ENCODE data around the gene DPT.

Gene DPT

GRCh38 chr1:168736520-168736919 lies 7.5 kb upstream of the DPT start:
- no peak for DNase-seq (ENCODE audit: low spot score)

GRCh38 chr1:168735974-168736373 lies 7.0 kb upstream of the DPT start:
- DNase-seq (ENCODE audit: low spot score) = no peak

DNA sequence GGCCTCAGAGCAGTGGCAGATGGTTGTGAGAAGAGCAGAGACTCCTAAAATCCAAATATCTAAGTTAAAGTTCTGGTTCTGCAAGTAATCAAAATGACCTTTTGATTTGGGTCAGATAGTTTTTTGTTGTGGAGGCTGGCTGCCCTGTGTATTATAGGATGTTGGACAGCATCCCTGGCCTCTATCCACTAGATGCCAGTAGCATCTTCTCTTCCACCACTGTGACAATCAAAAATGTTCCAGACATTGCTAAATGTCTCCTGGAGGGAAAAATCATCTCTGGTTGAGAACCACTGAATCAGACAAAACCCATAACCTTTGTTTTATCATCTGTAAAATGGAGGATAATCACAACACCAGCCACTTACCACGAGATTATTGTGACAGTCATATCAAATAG lies 5.9 kb upstream of the DPT start:
- no peak for DNase-seq (ENCODE audit: low spot score)

DNA sequence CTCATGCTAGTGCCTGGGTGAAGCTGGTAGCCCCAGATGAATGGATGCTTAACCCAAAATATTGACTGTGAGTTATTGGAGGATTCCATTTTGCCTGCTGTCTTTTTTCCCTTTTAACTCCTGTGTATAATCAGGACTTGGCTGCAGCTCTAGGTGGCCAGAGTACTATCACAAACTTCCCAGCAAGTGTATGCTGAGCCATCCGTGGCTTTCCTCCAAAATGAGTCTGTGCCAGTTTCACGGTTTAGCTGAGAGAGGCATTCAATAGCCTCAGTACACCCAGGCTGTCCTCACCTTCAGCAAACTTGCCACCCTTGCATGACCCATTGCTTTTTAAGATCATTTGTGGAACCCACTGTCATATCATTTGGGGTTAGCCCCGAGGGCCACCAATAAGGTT lies 5.3 kb upstream of the DPT start:
- no peak for DNase-seq (ENCODE audit: low spot score)

- no peak for DNase-seq (ENCODE audit: low spot score)
These were observed 4.2 kb upstream of the DPT start for GRCh38 chr1:168733241-168733640.

- no peak for DNase-seq (ENCODE audit: low spot score)
These were observed 3.7 kb upstream of the DPT start for GRCh38 chr1:168732736-168733135.

GRCh38 chr1:168731244-168731953 lies 2.4 kb upstream of the DPT start:
- no peak for DNase-seq (ENCODE audit: low spot score)

DNA sequence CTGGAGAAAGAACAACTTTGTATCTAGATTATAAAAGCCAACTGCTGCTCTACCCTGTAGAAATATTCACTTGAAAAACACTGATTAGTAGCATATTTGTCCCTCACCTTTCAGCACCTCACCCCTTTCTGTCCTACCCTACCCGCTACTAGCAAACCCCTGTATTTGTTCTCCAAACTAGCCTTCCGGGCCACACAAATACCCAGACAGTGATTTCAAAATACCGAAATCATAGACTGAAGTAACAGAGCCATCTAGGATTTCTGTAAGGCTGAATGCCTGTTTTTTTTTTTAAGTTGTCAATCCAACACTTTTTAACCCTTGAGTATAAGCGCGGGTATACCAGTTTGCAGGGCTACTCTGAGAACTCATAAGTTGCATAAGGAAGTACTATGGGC lies 398 bp upstream of the DPT start:
- DNase-seq (ENCODE audit: low spot score) = no peak

GRCh38 chr1:168726719-168727118 lies 2.3 kb downstream of the DPT start:
- no peak for DNase-seq (ENCODE audit: low spot score)

DNA sequence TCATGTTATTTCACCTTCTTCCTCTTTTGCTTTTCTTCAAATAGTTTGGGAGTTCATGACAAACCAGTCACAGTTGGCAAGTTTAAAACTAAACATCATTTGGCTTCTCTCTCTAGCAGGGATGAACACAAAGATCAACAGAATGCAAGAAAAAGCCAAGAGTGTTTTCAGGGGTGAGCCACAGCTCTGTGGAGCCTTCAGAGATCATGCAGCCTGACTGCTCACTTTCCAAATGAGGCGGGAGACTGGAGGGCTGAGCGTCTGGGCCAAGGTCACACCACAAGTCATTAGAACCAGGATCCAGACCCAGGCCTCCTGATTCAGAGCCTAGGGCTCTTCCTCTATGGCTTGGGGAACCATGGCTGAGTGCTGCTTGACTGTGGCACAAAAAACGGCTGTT lies 2.7 kb downstream of the DPT start:
- DNase-seq (ENCODE audit: low spot score) = no peak

- DNase-seq (ENCODE audit: low spot score) = no peak
These were observed 3.2 kb downstream of the DPT start for GRCh38 chr1:168725831-168726230.

DNA sequence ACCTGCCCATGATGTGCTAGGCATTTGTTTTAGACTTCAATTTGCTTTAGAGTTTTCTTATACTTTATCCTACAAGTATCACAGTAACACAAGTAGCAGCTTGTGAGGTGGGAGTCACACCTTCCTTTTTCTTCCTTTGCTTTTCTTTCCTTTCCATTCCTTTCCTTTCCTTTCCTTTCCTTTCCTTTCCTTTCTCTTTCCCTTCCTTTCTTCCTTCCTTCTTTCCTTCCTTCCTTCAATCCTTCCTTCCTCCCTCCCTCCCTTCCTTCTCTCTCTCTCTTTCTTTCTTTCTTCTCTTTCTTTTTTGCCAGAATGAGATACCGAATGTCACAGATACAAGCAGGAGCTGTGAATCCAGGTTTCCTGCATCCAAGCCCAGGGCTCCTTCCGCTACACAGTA lies 3.9 kb downstream of the DPT start:
- no peak for DNase-seq (ENCODE audit: low spot score)

DNA sequence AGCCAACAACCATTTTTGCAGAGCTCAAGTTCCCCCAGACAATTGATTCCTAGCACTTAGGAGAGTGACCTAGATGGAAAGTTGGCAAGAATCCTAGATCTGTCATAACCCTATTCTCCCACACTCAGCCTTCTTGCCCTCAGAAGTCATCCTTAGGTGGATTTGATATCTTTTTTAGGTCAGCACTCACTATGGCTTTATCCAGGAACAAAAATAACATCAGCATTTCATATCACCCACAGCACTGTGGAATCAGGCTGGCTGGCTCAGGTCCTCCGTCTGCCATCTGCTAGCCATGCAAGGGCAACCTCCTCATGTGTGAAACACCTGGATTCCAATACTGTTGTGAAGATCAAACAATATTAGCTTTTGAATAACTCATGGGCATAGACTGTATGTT lies 6.0 kb downstream of the DPT start:
- DNase-seq (ENCODE audit: low spot score) = no peak

DNA sequence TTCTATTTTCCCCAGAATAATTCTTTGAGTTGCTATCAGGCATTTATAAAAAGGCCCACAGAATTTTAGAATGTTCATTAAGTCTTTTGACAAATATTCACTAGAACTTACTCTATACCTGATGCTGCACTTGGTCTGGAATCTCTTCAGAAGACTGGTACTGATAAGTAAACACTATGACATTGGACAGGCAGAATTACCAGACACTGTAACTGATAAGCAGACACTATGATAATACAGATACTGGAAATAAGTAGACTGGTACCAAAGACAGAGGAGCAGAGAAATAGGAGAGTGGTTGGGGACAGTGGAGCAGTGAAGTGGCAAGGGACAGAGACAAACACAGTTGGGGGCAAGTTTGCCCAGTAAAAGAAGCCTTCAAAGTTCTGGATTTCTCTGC lies 8.2 kb downstream of the DPT start:
- peak; percentile 63 for DNase-seq (ENCODE audit: low spot score)

DNA sequence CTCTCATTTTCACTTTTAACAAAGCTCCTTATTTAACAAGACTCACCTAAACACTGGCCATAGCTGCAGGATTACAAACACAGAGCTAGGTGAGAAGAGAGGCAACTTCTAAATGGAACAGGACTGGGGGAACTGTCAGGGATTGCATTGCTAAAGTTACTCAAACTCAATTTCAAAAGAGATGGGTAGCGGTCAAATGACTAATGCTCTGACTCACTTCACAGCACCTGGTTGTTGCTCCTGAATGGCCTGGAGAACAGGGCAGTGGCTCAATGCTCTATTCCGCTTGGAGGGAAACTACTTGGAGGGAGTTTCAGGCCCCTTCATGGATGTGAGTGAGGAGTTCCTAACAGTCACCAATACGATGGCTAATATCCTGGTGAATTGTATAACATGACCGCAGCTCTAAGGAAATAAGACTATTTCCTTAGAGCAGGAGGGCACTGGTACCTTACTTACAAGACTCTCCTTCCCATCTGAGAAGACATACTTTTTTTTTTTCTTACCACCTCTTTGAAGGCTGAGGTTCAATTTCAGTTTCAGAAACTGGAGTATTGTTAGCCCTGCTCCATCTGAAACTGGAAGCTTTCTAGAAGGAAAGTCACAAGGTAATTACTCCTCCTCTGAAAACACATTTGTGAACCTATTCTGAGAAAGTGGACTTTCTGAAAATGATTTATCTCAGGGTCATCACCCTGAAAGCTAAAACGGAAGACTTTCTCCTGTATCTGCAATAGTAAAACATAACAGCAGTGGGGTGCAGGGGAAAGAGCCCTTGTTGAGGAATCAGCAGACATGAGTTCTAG lies 9.5 kb downstream of the DPT start:
- no peak for DNase-seq (ENCODE audit: low spot score)

DNA sequence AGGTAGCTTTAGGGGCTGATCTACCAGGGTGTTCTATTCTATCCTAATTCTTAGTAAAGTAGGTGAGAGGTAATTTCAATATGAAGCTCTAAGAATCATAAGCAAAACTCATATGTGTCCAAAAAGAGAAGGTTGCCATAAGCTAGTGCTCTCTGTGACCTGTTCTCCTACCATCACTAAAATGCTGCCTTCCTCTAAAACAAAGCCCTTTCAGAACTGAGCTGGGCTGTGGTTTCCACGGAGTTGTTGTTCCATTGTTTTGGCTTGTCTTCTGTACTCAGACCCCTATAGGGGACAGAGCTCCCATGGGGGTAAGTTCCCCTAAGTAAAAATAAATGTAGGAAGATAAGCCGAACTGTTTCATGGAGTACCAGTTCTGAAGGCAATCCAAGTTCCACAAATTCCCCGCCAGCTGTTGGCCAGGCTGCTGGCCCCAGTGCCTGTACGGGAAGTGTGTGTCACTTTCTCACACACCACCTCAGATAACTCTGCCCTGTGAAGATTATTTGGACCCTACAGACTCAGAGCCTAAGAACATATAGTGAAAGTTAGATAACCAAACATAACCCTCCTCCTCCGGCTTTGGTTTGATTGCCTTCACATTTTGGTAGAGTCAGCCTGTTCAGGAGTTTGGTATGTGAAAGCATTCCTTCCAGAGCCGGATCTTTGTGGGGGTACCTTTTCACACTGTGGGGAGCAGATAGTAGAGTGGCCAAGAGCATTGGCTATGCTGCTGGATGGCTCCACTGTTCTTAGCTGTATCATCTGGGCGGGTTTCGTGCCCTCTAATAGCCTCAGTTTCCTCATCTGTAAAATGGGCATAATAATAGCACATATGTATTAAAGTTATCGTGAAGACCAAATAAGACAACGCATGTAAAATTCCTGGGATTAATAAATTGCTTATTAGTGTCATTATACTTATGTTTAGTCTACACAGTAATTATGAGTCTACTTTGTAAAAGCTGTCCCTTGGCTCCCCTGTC lies 10.8 kb downstream of the DPT start:
- DNase-seq (ENCODE audit: low spot score) = no peak

- DNase-seq (ENCODE audit: low spot score) = no peak
These were observed 15.0 kb downstream of the DPT start for GRCh38 chr1:168714012-168714411.

DNA sequence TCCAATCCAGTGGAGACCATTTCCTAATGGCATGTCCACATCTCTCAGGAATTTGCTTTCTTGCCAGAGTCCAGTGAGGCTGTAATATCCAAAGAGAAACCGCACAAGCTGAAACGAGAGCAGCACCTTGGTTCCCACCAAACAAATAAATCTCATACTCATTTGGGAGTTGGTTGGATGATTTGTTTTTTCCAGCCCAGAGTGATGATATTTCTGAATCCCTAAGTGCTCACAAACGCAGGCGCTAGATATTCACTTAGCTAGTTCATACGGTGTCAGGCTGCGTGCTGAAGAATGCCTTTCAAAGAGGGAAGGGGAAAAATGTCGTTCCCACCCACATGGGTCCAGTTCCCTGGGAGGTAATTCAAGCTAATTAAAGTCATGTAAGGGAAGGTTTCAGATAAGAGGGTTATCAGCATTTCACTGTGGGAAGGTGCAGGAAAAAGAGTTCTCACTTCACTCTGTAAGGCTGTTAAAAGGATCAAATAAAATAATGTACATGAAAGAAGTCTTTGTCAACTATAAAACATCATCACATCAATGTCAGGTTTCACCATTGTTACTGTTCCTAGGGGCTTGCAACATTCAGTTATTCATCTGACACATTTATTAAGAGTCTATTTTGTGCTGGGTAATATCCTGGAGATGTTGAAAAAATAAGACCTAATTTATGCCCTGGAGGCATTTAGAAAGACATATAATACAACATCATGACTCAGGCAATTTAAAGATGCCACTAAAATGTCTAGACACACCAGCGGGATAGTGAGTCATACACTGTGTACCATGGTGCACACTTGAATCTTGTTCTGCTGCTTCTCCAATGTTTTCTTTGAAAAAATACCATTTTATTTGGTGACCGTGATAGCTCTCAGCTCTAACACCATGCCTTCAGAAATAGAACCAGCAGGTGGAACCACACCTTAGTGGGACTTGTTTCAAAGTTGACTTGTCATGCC lies 19.3 kb downstream of the DPT start:
- no peak for DNase-seq (ENCODE audit: low spot score)

GRCh38 chr1:168708698-168709404 lies 20.2 kb downstream of the DPT start:
- no peak for DNase-seq (ENCODE audit: low spot score)

- no peak for DNase-seq (ENCODE audit: low spot score)
These were observed 22.5 kb downstream of the DPT start for GRCh38 chr1:168706391-168706992.
